SH-SY5Y (cell line): ENCODE measurements around the gene MSRB3.

Experiments used
- GATA2 ChIP-seq: IDR thresholded peaks from 2 replicates; pipeline ENCODE4 v1.6.1; 2011; ENCODE audit warnings: mild to moderate bottlenecking, low read depth, low read length
- GATA3 ChIP-seq: IDR thresholded peaks from 2 replicates; pipeline ENCODE4 v1.6.1; 2011; ENCODE audit warnings: low read depth, mild to moderate bottlenecking, low read length, moderate library complexity

DNA sequence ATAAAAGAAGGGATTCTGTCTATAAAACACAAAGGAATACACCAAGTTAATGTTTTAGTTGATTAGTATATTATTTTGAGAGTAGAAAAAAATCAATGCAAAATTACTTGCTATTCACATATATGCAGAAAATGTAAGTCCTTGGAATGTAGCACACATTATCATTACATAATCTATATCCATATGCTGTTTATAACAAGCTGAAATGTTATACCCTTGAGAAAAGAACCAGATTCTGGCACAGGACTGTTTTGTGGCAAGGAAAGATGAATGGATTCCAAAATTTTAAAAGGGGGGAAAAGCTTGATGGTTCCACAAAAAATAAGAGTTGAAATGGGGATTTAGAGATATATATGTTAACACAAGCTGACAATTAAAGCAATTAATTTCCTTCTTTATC lies 153.6 kb downstream of the MSRB3 start:
- TF ChIP-seq GATA3 (no peak), GATA2 (no peak)
